Hepatocyte (in vitro differentiated cells): ENCODE measurements around the gene ATP6V1B1.

Experiments
- CTCF ChIP-seq: fragments of 200-600 bp; sonication (generic); IDR thresholded peaks from 2 replicates; pipeline ENCODE4 v1.5.1; 2016; ENCODE audit warnings: antibody characterized with exemption, mild to moderate bottlenecking; ENCODE audit not compliant: poor library complexity
- EZH2 ChIP-seq: fragments of 200-600 bp; sonication (generic); IDR thresholded peaks from 2 replicates; pipeline ENCODE4 v1.6.1; 2016; ENCODE audit warnings: antibody characterized with exemption, mild to moderate bottlenecking, borderline replicate concordance

DNA sequence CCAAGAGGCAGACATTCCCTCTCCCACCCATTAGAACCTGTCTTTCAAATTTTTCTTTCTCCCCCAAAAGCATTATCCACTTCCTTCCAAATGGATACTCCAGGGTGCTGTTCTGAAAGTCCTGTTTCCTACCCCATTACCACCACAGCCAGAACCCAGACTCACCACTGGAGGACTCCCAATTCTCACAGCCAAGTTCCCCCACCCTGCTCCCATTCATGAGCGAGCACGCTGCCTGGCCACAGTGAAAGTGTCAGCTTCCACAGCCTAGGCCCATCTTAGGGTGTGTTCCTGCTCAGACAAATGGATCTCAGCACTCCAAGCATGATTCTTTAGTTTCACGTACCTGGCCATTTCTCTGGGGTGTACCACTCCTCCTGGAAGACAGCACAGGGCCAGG lies 38.9 kb downstream of the ATP6V1B1 start:
- TF ChIP-seq CTCF, result no peak
- no peak for TF ChIP-seq EZH2
